SK-N-SH treated with all-trans-retinoic acid at 6 μM for 48 hours (cell line): ENCODE data around the gene SLC35F3.

Source experiments
- ATAC-seq: fragments of 200-7000 bp; cut with Tn5 transposase; 3 replicates; pipeline ENCODE4 v1.9.1; 2020; ENCODE audit warnings: mild to moderate bottlenecking, moderate library complexity
- ARNTL ChIP-seq: fragments of 450-650 bp; formaldehyde crosslinking; IDR thresholded peaks from 2 replicates; pipeline ENCODE4 v1.5.0; 2020; ENCODE audit warnings: low read depth, mild to moderate bottlenecking, moderate library complexity, borderline replicate concordance
- BACH2 ChIP-seq: fragments of 250-450 bp; sonication (Bioruptor Pico); IDR thresholded peaks from 2 replicates; pipeline ENCODE4 v1.9.0; 2021; ENCODE audit warnings: mild to moderate bottlenecking, borderline replicate concordance
- CSDC2 ChIP-seq: fragments of 250-450 bp; sonication (Bioruptor Pico); IDR thresholded peaks from 2 replicates; pipeline ENCODE4 v1.5.0; 2020; ENCODE audit warnings: mild to moderate bottlenecking, moderate library complexity
- CSRNP3 ChIP-seq: fragments of 250-450 bp; sonication (Bioruptor Pico); IDR thresholded peaks from 2 replicates; pipeline ENCODE4 v1.5.1; 2021; ENCODE audit warnings: mild to moderate bottlenecking, moderate library complexity
- ESRRG ChIP-seq: fragments of 250-450 bp; sonication (Bioruptor Pico); IDR thresholded peaks from 2 replicates; pipeline ENCODE4 v1.6.1; 2021; ENCODE audit warnings: mild to moderate bottlenecking
- GLIS3 ChIP-seq: fragments of 250-450 bp; sonication (Bioruptor Pico); IDR thresholded peaks from 2 replicates; pipeline ENCODE4 v1.5.0; 2020; ENCODE audit warnings: mild to moderate bottlenecking, moderate library complexity
- ISL1 ChIP-seq: fragments of 250-450 bp; sonication (Bioruptor Pico); IDR thresholded peaks from 2 replicates; pipeline ENCODE4 v2.1.2; 2022; ENCODE audit warnings: mild to moderate bottlenecking, moderate library complexity
- OSR1 ChIP-seq: fragments of 250-450 bp; sonication (Bioruptor Pico); IDR thresholded peaks from 2 replicates; pipeline ENCODE4 v1.8.0; 2022; ENCODE audit warnings: moderate library complexity, mild to moderate bottlenecking, inconsistent platforms
- PATZ1 ChIP-seq: fragments of 250-450 bp; sonication (Bioruptor Pico); IDR thresholded peaks from 2 replicates; pipeline ENCODE4 v1.8.0; 2020; ENCODE audit warnings: mild to moderate bottlenecking, moderate library complexity, borderline replicate concordance
- PPARA ChIP-seq: fragments of 250-450 bp; sonication (Bioruptor Pico); IDR thresholded peaks from 2 replicates; pipeline ENCODE4 v1.5.0; 2020; ENCODE audit warnings: mild to moderate bottlenecking, borderline replicate concordance
- RARB ChIP-seq: fragments of 250-450 bp; sonication (Bioruptor Pico); IDR thresholded peaks from 2 replicates; pipeline ENCODE4 v1.8.0; 2021; ENCODE audit warnings: mild to moderate bottlenecking, moderate library complexity
- SNAI2 ChIP-seq: fragments of 250-450 bp; sonication (Bioruptor Pico); IDR thresholded peaks from 2 replicates; pipeline ENCODE4 v1.5.0; 2020; ENCODE audit warnings: mild to moderate bottlenecking, moderate library complexity
- TCF4 ChIP-seq: fragments of 250-450 bp; sonication (Bioruptor Pico); IDR thresholded peaks from 2 replicates; pipeline ENCODE4 v1.8.0; 2021; ENCODE audit warnings: mild to moderate bottlenecking, moderate library complexity, borderline replicate concordance
- TOX ChIP-seq: fragments of 250-450 bp; sonication (Bioruptor Pico); IDR thresholded peaks from 2 replicates; pipeline ENCODE4 v1.8.0; 2021; ENCODE audit warnings: mild to moderate bottlenecking, moderate library complexity, borderline replicate concordance
- ZC3H10 ChIP-seq: fragments of 250-450 bp; sonication (Bioruptor Pico); IDR thresholded peaks from 2 replicates; pipeline ENCODE4 v1.5.1; 2021; ENCODE audit warnings: mild to moderate bottlenecking, moderate library complexity
- ZFP3 ChIP-seq: fragments of 250-450 bp; sonication (Bioruptor Pico); IDR thresholded peaks from 2 replicates; pipeline ENCODE4 v1.5.0; 2020; ENCODE audit warnings: mild to moderate bottlenecking, moderate library complexity
- ZFP30 ChIP-seq: fragments of 450-650 bp; formaldehyde crosslinking; IDR thresholded peaks from 2 replicates; pipeline ENCODE4 v1.5.0; 2022; ENCODE audit warnings: mild to moderate bottlenecking, moderate library complexity
- ZNF565 ChIP-seq: fragments of 450-650 bp; formaldehyde crosslinking; conservative IDR thresholded peaks from 2 replicates; pipeline ENCODE4 v1.5.0; 2020; ENCODE audit warnings: low read depth, mild to moderate bottlenecking, moderate library complexity
- ZNF70 ChIP-seq: fragments of 450-650 bp; formaldehyde crosslinking; IDR thresholded peaks from 2 replicates; pipeline ENCODE4 v1.5.0; 2020; ENCODE audit warnings: mild to moderate bottlenecking, moderate library complexity
- ZNF8 ChIP-seq: fragments of 450-650 bp; formaldehyde crosslinking; IDR thresholded peaks from 2 replicates; pipeline ENCODE4 v1.5.0; 2020; ENCODE audit warnings: mild to moderate bottlenecking, moderate library complexity
- TF ChIP-seq, protein P1 (sequence below): fragments of 250-450 bp; sonication (Bioruptor Pico); IDR thresholded peaks from 2 replicates; pipeline ENCODE4 v1.5.0; 2020; ENCODE audit warnings: mild to moderate bottlenecking, moderate library complexity
- TF ChIP-seq, protein P2 (sequence below): fragments of 250-450 bp; sonication (Bioruptor Pico); IDR thresholded peaks from 2 replicates; pipeline ENCODE4 v1.5.1; 2020; ENCODE audit warnings: low read depth, mild to moderate bottlenecking, moderate library complexity
- TF ChIP-seq, protein P3 (sequence below): fragments of 250-450 bp; sonication (Bioruptor Pico); IDR thresholded peaks from 2 replicates; pipeline ENCODE4 v1.8.0; 2021; ENCODE audit warnings: low read depth, mild to moderate bottlenecking, moderate library complexity, borderline replicate concordance

The SLC35F3 gene

GRCh38 chr1:233863901-233864545 lies 40.5 kb upstream of the SLC35F3 start:
- TF ChIP-seq, protein P1, sequence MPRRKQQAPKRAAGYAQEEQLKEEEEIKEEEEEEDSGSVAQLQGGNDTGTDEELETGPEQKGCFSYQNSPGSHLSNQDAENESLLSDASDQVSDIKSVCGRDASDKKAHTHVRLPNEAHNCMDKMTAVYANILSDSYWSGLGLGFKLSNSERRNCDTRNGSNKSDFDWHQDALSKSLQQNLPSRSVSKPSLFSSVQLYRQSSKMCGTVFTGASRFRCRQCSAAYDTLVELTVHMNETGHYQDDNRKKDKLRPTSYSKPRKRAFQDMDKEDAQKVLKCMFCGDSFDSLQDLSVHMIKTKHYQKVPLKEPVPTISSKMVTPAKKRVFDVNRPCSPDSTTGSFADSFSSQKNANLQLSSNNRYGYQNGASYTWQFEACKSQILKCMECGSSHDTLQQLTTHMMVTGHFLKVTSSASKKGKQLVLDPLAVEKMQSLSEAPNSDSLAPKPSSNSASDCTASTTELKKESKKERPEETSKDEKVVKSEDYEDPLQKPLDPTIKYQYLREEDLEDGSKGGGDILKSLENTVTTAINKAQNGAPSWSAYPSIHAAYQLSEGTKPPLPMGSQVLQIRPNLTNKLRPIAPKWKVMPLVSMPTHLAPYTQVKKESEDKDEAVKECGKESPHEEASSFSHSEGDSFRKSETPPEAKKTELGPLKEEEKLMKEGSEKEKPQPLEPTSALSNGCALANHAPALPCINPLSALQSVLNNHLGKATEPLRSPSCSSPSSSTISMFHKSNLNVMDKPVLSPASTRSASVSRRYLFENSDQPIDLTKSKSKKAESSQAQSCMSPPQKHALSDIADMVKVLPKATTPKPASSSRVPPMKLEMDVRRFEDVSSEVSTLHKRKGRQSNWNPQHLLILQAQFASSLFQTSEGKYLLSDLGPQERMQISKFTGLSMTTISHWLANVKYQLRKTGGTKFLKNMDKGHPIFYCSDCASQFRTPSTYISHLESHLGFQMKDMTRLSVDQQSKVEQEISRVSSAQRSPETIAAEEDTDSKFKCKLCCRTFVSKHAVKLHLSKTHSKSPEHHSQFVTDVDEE (CRISPR knock-in tag): no peak
- TF ChIP-seq TOX (CRISPR knock-in tag) (no peak), SNAI2 (CRISPR knock-in tag) (no peak), ISL1 (no peak), PPARA (CRISPR knock-in tag) (no peak), TCF4 (no peak), PATZ1 (CRISPR knock-in tag) (no peak), RARB (CRISPR knock-in tag) (no peak), BACH2 (CRISPR knock-in tag) (no peak), ARNTL (CRISPR knock-in tag) (no peak), ESRRG (CRISPR knock-in tag) (no peak), ZNF565 (CRISPR knock-in tag) (no peak), ZNF8 (CRISPR knock-in tag) (no peak), CSRNP3 (CRISPR knock-in tag) (no peak), ZC3H10 (no peak), ZFP3 (CRISPR knock-in tag) (no peak), ZFP30 (CRISPR knock-in tag) (no peak), OSR1 (CRISPR knock-in tag) (no peak), CSDC2 (CRISPR knock-in tag) (no peak)
- ATAC-seq: no peak

- TF ChIP-seq SNAI2 (CRISPR knock-in tag) (no peak), ZNF70 (CRISPR knock-in tag) (no peak), ZFP3 (CRISPR knock-in tag) (no peak), ZNF8 (CRISPR knock-in tag) (no peak), OSR1 (CRISPR knock-in tag) (no peak)
- TF ChIP-seq, all 23 proteins: peak for 0
- ATAC-seq: no peak
Measured at GRCh38 chr1:233864578-233864977, 39.9 kb upstream of the SLC35F3 start.

DNA sequence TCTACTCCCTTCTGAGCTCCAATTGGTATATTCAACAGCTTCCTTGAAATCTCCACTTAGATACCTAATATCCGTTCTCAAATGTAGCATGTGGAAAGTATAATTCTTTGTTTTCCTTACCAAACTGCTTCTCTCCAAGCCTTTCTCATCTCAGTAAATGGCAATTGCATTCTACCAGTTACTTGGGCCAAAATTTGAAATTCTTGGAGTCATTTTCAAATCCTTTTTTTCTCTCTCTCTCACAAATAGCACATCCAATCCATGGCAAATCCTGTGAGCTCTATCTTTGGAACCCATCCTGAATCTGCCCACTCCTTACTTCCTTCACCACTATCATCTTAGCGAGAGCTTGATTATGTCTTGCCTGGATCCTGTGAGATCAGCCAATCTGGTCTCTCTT lies 39.3 kb upstream of the SLC35F3 start:
- TF ChIP-seq TCF4 (no peak), ARNTL (CRISPR knock-in tag) (no peak), PPARA (CRISPR knock-in tag) (no peak), TOX (CRISPR knock-in tag) (no peak), BACH2 (CRISPR knock-in tag) (no peak), OSR1 (CRISPR knock-in tag) (no peak), CSDC2 (CRISPR knock-in tag) (no peak), CSRNP3 (CRISPR knock-in tag) (no peak), ISL1 (no peak), GLIS3 (no peak), ZNF70 (CRISPR knock-in tag) (no peak), RARB (CRISPR knock-in tag) (no peak), SNAI2 (CRISPR knock-in tag) (no peak), ESRRG (CRISPR knock-in tag) (no peak), ZFP3 (CRISPR knock-in tag) (no peak)
- TF ChIP-seq, protein P2, sequence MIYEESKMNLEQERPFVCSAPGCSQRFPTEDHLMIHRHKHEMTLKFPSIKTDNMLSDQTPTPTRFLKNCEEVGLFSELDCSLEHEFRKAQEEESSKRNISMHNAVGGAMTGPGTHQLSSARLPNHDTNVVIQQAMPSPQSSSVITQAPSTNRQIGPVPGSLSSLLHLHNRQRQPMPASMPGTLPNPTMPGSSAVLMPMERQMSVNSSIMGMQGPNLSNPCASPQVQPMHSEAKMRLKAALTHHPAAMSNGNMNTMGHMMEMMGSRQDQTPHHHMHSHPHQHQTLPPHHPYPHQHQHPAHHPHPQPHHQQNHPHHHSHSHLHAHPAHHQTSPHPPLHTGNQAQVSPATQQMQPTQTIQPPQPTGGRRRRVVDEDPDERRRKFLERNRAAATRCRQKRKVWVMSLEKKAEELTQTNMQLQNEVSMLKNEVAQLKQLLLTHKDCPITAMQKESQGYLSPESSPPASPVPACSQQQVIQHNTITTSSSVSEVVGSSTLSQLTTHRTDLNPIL: no peak
- TF ChIP-seq, protein P3, sequence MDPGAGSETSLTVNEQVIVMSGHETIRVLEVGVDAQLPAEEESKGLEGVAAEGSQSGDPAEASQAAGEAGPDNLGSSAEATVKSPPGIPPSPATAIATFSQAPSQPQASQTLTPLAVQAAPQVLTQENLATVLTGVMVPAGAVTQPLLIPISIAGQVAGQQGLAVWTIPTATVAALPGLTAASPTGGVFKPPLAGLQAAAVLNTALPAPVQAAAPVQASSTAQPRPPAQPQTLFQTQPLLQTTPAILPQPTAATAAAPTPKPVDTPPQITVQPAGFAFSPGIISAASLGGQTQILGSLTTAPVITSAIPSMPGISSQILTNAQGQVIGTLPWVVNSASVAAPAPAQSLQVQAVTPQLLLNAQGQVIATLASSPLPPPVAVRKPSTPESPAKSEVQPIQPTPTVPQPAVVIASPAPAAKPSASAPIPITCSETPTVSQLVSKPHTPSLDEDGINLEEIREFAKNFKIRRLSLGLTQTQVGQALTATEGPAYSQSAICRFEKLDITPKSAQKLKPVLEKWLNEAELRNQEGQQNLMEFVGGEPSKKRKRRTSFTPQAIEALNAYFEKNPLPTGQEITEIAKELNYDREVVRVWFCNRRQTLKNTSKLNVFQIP (CRISPR knock-in tag): no peak
- ATAC-seq: no peak
